Psoas muscle (tissue), 8 donors: ENCODE measurements around the gene DAAM2. TPM values are rescaled to one million over a fixed set of nuclear protein-coding genes. Genes with fewer than 3 reads are reported as not detected.

ENCODE experiments used
- ATAC-seq, 4 donors: fragments of 200-7000 bp; cut with Tn5 transposase; one replicate each; pipeline ENCODE4 v1.9.1; 2020; ENCODE audit warnings: moderate library complexity in 3 of 4, mild to moderate bottlenecking in 2 of 4
- DNase-seq, 2 donors: peaks; one replicate each; pipeline ENCODE4 v3.0.0-alpha.2; 2020
- H3K27ac ChIP-seq: fragments of 200-600 bp; one replicate; pipeline ENCODE4 v1.8.0; 2022
- H3K27me3 ChIP-seq, 3 donors: fragments of 200-600 bp in 1 of 3; one replicate each; pipeline versions ENCODE4 v1.6.1 to v1.8.0; 2013 to 2022; ENCODE audit warnings: low read length in 2 of 3, mild to moderate bottlenecking in 2 of 3, moderate library complexity in 1 of 3; ENCODE audit not compliant: insufficient read depth in 3 of 3
- H3K36me3 ChIP-seq, 2 donors: fragments of 200-600 bp in 1 of 2; one replicate each; pipeline versions ENCODE4 v1.6.1 to v1.8.0; 2013 to 2022; ENCODE audit warnings: low read depth in 1 of 2, mild to moderate bottlenecking in 1 of 2, moderate library complexity in 1 of 2; ENCODE audit not compliant: insufficient read depth in 1 of 2
- H3K4me1 ChIP-seq: fragments of 200-600 bp; one replicate; pipeline ENCODE4 v1.8.0; 2022
- H3K4me3 ChIP-seq: fragments of 200-600 bp; one replicate; pipeline ENCODE4 v1.8.0; 2022; ENCODE audit warnings: mild to moderate bottlenecking
- H3K9me3 ChIP-seq: fragments of 200-600 bp; one replicate; pipeline ENCODE4 v1.8.0; 2022
- WGBS, 3 donors: extraction: QIAGEN DNeasy Blood & Tissue Kit; methylation state at CpG; one replicate each; pipeline versions ENCODE4 v1.1.6 to v1.1.7; 2013; 5-methylcytosine and 5-hydroxymethylcytosine counted together
- intact Hi-C, 2 donors: fragments of 100-400 bp; cut with DNase I; formaldehyde crosslinking; loops; one replicate each; pipeline versions ENCODE4 v1.11.0 to v1.14.2; 2022
- polyA plus RNA-seq, 3 donors: library from polyadenylated mRNA; stranded (reverse); fragments of 200-250 nt; gene quantifications; one replicate each; pipeline ENCODE4 v1.2.3, GENCODE V29; 2013
- total RNA-seq, 4 donors: library from RNA; stranded (reverse); fragmentation: NEBNext Ultra II Directional in 2 of 4; extraction: Animal tissue kit (Norgen Biotek cat#: 25700) in 2 of 4; gene quantifications; one replicate each; pipeline versions ENCODE4 v1.2.1 to v1.2.4, GENCODE V29; 2021 to 2023
- TF ChIP-seq, protein P1 (sequence below): fragments of 200-600 bp; IDR thresholded peaks from one replicate; pipeline ENCODE4 v1.8.0; 2022; ENCODE audit warnings: antibody characterized with exemption
- donor health status: healthy with polysubstance abuse.
- donor health status: DM: no; HTN: no; CAD: no; lungs with moderate emphysema.
- donor health status: Bipolar disorder and iron deficiency.
- donor health status: healthy.
- donor health status: DM: yes; HTN: yes; CAD: no.
- donor health status: DM: no; HTN: no; CAD: no.
- donor health status: DM: no; HTN: no; CAD: no.
- donor health status: DM: yes; HTN: yes; CAD: no.

DAAM2 gene
- total and polyA plus RNA-seq, 7 donors: 7.0 to 67.1 (median 26.5) TPM

DNA sequence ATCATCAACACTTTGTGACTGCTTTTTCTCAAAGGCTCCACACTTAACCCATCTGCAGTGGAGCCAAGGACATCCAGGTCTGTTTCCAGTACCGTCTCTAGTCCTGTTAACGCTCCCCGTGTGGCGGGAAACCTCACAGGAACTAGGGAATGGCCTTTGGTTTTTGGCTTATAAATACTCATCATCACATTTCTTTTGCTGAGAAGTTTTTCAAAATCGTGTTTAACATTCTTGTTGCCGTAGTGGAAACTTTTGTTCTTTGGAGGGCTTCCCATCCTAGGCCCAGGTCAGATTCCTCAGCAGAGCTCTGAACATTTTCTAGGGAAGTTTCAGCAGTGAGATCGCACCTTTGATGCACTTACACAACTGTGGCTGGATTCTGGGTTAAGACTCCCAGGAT lies 24.6 kb downstream of the DAAM2 start:
- H3K27ac ChIP-seq: no peak overlapping the region
- H3K9me3 ChIP-seq: no peaks in the 10 kb centered on the region
- no peak for ATAC-seq
- H3K4me1 ChIP-seq: peaks cover 15% of the 10 kb centered on the region
- H3K4me3 ChIP-seq: no peak overlapping the region
- no peaks in the 10 kb centered on the region for H3K27me3 ChIP-seq
- WGBS, 3 donors: 68 to 81% (median 74%) methylated on average over 7 of the region's 7 CpGs
- DNase-seq: no peak
- no peaks in the 10 kb centered on the region for H3K36me3 ChIP-seq
- TF ChIP-seq, protein P1, sequence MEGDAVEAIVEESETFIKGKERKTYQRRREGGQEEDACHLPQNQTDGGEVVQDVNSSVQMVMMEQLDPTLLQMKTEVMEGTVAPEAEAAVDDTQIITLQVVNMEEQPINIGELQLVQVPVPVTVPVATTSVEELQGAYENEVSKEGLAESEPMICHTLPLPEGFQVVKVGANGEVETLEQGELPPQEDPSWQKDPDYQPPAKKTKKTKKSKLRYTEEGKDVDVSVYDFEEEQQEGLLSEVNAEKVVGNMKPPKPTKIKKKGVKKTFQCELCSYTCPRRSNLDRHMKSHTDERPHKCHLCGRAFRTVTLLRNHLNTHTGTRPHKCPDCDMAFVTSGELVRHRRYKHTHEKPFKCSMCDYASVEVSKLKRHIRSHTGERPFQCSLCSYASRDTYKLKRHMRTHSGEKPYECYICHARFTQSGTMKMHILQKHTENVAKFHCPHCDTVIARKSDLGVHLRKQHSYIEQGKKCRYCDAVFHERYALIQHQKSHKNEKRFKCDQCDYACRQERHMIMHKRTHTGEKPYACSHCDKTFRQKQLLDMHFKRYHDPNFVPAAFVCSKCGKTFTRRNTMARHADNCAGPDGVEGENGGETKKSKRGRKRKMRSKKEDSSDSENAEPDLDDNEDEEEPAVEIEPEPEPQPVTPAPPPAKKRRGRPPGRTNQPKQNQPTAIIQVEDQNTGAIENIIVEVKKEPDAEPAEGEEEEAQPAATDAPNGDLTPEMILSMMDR: no peak
- intact Hi-C loops: no loop called here

- ATAC-seq (no peak), DNase-seq (no peak)
- peak overlapping the region; percentile 32 for H3K27ac ChIP-seq
- no peaks in the 10 kb centered on the region for H3K36me3 ChIP-seq
- H3K9me3 ChIP-seq: no peaks in the 10 kb centered on the region
- no peak overlapping the region for H3K4me3 ChIP-seq
- TF ChIP-seq, protein P1: no peak
- H3K4me1 ChIP-seq: peaks cover 33% of the 10 kb centered on the region
- no peaks in the 10 kb centered on the region for H3K27me3 ChIP-seq
- intact Hi-C loops: no loop called here
- WGBS, 3 donors: 75 to 86% (median 85%) methylated on average over 2 of the region's 2 CpGs
Observed at GRCh38 chr6:39818695-39819094, 26.5 kb downstream of the DAAM2 start.

DNA sequence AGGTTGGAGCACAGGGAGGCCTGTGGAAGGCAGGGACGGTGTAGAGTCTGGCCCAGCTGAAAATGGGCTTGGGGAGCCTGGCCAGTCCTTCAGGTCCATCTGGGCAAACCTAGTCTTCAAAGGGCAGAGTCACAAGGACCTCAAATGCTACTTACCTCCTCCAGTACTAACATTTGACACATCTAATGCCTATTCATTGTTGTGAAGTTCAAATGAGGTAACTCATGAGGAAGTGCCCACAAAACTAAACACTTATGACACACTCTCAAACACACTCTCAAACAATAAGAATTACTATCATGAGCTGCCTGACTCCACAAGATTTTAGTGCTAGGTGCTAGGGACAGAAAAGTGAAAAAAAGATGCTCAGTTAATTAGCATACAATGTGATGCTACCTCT lies 27.1 kb downstream of the DAAM2 start:
- no peak for ATAC-seq
- WGBS, 3 donors: 62 to 87% (median 81%) methylated on average over 1 of the region's 1 CpG
- peak overlapping the region; percentile 32 for H3K27ac ChIP-seq

DNA sequence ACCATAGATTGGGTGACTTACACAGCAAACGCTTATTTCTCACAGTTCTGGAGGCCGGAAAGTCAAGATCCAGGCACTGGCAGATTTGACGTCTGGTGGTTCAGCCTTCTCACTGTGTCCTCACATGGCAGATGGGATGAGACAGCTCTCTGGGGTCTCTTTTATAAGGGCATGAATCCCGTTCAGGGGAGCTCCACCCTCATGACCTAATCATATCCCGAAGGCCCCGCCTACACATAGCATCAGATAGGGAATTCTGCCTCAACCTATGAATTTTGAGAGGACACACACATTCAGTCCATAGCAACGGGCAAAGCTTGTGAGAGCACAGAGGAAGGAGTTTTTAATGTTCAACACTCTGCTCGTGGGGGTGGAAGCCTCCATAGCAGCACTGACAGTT lies 27.5 kb downstream of the DAAM2 start:
- ATAC-seq (no peak), DNase-seq (no peak)
- Histone ChIP-seq H3K9me3 (no peaks in the 10 kb centered on the region), H3K4me1 (peaks cover 43% of the 10 kb centered on the region), H3K27ac (peak overlapping the region; percentile 32), H3K36me3 (no peaks in the 10 kb centered on the region), H3K4me3 (no peak overlapping the region), H3K27me3 (no peaks in the 10 kb centered on the region)
- TF ChIP-seq, protein P1: no peak
- 73 to 76% (median 74%) methylated on average over 8 of the region's 8 CpGs for WGBS, 3 donors
- intact Hi-C loops: no loop called here

More for the DNA sequence above, 27.1 kb downstream of the DAAM2 start:
- no peak for DNase-seq
- intact Hi-C loops: no loop called here
- TF ChIP-seq, protein P1: no peak
- Histone ChIP-seq H3K27me3 (no peaks in the 10 kb centered on the region), H3K36me3 (no peaks in the 10 kb centered on the region), H3K4me3 (no peak overlapping the region), H3K9me3 (no peaks in the 10 kb centered on the region), H3K4me1 (peaks cover 39% of the 10 kb centered on the region)

GRCh38 chr6:39820553-39820952 lies 28.4 kb downstream of the DAAM2 start:
- no peak for ATAC-seq
- H3K4me1 ChIP-seq: peaks cover 46% of the 10 kb centered on the region
- DNase-seq: no peak
- no peaks in the 10 kb centered on the region for H3K9me3 ChIP-seq
- no peaks in the 10 kb centered on the region for H3K36me3 ChIP-seq
- peak overlapping the region; percentile 70 for H3K27ac ChIP-seq
- intact Hi-C loops: no loop called here
- no peaks in the 10 kb centered on the region for H3K27me3 ChIP-seq
- H3K4me3 ChIP-seq: no peak overlapping the region
- TF ChIP-seq, protein P1: no peak
